ENCODE measurements around the gene CD180.
"Not testable (repeated sequence)": the region's sequence is repeated elsewhere in the genome, so short reads cannot be mapped to it uniquely, and the experiment has no call there.

Gene CD180

DNA sequence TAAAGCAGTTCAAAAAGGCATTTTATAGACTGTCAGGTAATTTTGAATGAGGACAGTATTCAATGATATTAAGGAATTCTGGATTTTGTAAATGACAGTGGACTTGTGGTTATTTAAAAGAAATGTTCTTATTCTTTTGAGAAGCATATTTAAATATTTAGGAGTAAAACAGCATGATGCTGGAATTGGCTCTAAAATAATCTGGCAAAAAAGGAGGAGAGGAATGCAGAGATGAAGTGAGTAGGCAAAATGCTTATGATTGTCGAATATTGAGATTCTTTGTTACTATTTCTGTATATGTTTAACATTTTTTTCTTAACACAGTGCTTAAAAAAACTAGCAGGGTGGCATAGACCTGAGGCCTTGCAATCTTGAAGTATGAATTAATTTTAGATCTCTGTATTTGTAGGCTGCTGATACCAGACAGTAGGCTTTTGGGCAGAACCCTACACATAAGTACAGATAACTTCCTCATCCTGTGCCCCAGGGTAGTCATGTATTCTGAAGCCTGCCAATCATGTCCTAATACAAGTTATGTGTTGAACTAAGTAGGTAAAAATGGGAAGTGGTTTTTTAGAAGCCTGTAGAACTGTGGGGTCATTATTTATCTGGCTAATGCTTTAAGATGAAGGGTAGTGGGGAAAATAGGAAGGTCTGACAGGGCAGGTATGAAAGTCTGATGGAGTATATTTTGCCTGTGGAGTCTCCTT lies 9.4 kb downstream of the CD180 start:
- DNase-seq: no peak

DNA sequence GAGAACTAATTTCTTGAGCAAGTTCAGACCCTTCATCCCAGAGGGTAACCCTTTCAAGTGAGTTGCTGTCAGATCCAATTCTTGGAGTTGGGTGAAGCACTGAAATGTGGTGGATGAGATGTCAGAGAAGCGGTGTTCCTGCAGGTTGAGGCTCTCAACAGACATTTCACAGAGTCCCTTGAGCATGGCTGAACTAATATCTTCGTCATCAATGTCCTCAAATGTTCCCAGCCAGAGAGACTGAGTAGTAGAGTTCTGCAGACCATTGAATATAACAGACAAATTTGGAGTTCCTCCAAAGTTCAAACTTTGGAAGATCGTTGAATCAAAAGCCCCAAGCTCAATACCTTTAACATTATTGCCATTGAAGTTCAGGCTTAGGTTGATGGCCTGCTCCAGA lies 12.7 kb downstream of the CD180 start:
- DNase-seq: no peak

DNA sequence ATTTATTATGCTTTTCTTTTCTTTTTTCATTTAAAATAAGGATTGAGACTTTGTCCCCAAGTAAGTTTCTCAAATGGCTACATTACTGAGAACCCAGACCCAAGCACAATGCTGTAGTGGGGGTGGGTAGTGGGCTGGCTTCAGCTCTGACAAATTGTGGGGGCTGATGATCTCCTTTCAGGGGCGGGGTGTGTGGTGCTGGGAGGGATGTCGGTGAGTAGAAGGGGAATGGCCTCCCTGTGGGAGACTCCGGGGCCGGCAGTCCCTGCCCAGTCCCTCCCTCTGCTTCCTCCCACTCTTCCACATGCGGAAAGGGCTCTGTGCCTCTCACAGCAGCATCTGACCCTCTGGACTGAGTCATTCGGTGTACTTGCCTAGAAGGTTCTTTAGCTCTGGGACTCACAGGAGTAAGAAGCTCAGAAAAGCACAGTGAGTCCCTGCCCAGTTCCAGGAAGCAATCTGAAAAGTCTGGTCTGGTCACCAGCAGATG lies 14.3 kb downstream of the CD180 start:
- peak in 1 of 2 donors; percentile 38 for DNase-seq

DNA sequence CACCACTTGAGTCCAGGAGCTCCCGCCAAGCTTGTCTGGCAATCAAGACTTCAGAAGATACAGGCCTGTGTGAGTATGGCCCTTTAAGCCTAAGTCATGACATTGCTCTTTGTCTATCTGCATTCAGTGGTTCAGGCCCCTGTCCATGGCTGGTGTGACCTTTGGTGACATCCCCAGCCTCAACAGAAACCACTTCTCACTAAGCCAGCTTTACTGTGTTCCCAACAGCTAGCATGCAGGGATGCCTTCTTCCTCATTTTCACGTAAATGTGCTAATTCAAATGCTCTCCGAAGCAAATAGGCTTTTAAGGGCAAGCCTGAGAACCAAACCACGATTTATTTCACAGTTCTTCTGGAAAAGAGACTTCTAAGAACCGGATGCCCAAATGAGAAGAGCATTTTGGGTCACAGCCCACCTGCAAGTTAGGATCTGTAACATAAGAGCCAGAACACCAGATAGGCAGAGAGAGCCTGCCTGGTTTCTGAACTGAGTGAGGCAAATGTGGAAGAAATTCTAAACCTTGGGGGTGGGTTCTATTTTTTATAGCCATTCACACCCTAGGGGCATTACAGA lies 14.9 kb downstream of the CD180 start:
- peak in 1 of 2 donors; percentile 42 for DNase-seq

DNA sequence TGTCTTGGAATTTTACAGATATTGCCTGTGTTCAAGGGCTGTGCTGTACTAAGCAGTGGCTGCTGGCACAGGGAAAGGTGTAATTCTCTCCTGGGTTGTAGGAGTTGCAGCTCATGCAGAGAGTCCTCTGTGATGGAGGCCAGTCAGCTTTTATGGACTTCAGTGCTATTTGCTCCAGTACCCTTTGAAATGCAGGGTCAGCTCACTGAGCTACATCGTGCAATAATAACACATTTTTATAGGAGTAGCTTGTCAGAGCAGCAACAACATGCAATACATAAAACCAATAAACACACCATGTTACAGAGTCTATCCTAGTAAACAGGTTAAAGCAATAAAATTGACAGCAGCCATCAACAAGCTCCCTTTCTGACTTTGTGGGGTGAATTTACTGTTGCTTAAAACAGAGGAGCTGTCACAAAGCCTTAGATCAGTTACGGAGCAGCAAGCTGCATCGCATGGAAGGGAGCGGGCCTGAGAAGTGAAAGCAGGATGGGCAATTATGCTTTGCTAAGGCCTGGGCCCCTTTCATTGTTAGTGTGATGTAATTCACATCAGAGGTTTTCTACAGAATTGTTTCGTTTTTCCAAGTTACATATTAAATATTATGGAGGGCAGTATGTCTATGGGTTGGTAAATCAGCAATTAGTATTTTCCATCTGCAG lies 16.8 kb downstream of the CD180 start:
- DNase-seq: no peak

DNA sequence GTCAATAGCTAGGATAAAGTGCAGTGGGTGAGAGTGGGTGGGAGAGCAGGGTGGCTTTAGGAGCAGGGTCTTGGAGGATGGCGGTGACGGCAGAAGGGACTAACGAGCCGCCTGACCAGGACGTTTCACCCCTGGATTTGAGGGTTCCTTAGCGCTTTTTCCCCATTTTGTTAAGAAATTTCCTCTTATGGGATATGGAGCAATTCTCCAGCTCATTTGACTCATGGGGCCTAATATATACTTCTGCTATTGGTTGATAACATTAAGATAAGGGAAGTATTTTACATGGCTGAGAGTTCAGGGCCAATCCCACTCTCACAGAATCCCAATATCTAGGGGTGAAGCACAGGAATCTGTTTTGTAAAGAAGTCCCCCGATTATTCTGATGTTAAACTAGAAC lies 17.6 kb downstream of the CD180 start:
- DNase-seq: no peak

DNA sequence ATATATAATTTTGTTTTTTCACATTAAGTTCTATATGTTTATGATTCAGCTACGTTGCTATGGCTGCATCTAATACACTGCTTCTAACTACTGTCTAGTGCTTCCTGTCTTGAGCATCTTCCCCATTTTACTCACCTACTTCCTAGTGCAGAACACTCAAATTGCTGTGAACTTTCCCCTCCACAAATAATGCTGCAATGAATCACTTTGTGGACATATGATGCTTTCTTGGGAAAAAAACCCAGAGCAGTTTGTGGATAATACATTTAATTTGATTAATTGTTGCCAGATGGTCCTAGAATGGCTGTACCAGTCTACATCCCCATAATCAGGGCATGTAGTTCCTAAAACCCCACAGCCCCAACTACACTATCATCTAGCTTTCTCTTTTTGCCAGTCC lies 18.5 kb downstream of the CD180 start:
- DNase-seq: no peak

DNA sequence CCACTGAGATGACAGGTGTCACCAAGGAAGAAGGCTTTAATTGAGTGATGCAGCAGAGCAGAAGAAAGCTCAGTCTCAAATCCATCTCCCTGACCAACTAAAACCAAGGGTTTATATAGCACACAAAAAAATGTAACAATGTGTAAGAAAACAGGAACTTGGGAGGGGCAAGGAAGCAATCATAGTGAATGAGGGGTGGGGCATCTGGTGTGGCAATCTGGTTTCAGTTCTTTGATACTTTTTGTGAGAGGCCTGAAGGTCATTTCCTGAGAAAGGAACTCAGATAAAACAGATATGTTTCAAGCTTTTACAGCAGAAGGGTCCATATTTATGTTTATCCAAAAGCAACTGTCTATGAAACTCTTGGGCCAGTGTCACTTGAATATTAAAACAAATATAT lies 19.7 kb downstream of the CD180 start:
- peak in 1 of 2 donors; percentile 36 for DNase-seq

DNA sequence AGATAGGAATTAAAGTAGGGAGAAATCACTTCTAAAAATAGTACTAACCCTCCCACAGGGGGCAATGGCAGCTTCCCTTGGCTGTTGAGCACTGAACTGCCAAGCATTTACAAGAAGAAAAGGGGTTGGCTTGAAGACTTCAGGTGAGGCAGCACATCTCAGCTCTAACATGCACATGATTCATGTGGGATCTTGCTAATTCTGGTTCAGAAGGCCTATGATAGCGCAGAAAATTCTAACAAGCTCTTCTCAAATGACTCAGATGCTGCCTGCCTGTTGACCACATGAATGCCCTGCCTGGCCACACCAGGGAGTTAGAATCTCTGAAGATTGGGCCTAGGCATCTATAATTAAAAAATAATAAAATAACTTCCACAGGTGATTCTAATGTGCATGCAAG lies 22.6 kb downstream of the CD180 start:
- no peak for DNase-seq

DNA sequence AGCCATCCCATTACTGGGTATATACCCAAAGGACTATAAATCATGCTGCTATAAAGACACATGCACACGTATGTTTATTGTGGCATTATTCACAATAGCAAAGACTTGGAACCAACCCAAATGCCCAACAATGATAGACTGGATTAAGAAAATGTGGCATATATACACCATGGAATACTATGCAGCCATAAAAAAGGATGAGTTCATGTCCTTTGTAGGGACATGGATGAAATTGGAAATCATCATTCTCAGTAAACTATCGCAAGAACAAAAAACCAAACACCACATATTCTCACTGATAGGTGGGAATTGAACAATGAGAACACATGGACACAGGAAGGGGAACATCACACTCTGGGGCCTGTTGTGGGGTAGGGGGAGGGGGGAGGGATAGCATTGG lies 23.2 kb downstream of the CD180 start:
- DNase-seq: not testable (repeated sequence)

DNA sequence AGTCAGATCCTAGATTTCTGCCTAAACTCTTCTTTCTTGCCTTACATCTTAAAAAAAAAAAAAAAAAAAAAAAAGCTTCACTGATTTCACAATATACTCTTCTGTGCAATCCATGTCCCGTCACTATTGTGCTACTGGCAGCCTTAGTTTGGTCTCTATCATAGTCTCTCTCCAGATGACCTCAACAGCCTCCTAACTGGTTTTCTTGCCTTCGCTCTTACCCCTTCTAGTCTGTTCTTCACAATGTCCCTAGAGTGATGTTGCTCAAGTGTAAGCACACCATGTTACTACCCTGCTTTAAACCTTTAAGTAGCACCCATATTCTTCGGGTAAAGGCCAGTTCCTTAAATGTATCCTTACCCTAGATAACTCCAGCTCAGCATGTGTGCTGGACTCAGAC lies 25.8 kb downstream of the CD180 start:
- no peak for DNase-seq

DNA sequence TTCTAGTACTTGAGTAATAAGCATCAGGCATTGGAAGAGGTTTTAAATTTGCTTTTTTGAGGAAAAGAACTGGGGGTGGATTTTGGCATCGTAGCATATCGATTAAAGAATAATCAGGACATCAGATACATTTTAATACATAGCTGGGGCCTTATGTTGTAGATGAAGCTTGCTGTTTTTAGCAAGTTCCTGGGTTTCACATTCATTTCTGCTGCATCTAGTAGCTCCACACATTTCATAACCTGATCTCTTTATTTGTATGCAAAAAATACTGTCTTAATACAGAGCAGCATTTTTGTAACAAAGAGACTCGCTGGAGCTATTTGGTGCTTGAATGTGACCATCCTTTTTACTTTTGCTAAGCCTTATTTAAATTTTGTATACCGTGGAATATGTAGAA lies 28.5 kb downstream of the CD180 start:
- DNase-seq: no peak

DNA sequence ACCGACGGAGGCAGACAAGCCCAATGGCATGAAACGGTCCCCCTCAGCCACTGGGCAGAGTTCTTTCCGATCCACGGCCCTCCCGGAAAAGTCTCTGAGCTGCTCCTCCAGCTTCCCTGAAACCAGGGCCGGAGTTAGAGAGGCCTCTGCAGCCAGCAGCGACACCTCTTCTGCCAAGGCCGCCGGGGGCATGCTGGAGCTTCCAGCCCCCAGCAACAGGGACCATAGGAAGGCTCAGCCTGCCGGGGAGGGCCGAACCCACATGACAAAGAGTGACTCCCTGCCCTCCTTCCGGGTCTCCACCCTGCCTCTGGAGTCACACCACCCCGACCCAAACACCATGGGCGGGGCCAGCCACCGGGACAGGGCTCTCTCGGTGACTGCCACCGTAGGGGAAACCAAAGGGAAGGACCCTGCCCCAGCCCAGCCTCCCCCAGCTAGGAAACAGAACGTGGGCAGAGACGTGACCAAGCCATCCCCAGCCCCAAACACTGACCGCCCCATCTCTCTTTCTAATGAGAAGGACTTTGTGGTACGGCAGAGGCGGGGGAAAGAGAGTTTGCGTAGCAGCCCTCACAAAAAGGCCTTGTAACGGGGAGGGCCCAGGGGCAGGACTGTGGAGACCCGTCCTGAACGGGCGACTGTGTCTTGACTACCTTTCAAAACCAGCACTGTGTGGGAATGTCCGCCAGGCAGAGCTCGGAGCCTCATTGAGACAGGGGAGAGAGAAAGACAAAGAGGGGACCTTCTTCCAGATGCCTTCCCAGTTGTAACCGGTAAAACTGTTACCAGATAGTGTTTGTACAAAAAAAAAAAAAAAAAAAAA lies 29.9 kb downstream of the CD180 start:
- peak; percentile 79 to 80 for DNase-seq

DNA sequence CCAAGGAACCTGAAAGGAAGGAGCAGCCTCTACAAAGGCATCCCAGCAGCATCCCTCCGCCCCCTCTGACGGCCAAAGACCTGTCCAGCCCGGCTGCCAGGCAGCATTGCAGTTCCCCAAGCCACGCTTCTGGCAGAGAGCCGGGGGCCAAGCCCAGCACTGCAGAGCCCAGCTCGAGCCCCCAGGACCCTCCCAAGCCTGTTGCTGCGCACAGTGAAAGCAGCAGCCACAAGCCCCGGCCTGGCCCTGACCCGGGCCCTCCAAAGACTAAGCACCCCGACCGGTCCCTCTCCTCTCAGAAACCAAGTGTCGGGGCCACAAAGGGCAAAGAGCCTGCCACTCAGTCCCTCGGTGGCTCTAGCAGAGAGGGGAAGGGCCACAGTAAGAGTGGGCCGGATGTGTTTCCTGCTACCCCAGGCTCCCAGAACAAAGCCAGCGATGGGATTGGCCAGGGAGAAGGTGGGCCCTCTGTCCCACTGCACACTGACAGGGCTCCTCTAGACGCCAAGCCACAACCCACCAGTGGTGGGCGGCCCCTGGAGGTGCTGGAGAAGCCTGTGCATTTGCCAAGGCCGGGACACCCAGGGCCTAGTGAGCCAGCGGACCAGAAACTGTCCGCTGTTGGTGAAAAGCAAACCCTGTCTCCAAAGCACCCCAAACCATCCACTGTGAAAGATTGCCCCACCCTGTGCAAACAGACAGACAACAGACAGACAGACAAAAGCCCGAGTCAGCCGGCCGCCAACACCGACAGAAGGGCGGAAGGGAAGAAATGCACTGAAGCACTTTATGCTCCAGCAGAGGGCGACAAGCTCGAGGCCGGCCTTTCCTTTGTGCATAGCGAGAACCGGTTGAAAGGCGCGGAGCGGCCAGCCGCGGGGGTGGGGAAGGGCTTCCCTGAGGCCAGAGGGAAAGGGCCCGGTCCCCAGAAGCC lies 30.8 kb downstream of the CD180 start:
- peak; percentile 83 to 85 for DNase-seq

DNA sequence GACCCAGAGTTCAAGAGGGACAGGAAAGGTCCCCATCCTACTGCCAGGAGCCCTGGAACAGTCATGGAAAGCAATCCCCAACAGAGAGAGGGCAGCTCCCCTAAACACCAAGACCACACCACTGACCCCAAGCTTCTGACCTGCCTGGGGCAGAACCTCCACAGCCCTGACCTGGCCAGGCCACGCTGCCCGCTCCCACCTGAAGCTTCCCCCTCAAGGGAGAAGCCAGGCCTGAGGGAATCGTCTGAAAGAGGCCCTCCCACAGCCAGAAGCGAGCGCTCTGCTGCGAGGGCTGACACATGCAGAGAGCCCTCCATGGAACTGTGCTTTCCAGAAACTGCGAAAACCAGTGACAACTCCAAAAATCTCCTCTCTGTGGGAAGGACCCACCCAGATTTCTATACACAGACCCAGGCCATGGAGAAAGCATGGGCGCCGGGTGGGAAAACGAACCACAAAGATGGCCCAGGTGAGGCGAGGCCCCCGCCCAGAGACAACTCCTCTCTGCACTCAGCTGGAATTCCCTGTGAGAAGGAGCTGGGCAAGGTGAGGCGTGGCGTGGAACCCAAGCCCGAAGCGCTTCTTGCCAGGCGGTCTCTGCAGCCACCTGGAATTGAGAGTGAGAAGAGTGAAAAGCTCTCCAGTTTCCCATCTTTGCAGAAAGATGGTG lies 31.6 kb downstream of the CD180 start:
- DNase-seq: no peak

DNA sequence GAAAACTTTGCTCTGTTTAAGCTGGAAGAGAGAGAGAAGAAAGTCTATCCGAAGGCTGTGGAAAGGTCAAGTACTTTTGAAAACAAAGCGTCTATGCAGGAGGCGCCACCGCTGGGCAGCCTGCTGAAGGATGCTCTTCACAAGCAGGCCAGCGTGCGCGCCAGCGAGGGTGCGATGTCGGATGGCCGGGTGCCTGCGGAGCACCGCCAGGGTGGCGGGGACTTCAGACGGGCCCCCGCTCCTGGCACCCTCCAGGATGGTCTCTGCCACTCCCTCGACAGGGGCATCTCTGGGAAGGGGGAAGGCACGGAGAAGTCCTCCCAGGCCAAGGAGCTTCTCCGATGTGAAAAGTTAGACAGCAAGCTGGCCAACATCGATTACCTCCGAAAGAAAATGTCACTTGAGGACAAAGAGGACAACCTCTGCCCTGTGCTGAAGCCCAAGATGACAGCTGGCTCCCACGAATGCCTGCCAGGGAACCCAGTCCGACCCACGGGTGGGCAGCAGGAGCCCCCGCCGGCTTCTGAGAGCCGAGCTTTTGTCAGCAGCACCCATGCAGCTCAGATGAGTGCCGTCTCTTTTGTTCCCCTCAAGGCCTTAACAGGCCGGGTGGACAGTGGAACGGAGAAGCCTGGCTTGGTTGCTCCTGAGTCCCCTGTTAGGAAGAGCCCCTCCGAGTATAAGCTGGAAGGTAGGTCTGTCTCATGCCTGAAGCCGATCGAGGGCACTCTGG lies 32.6 kb downstream of the CD180 start:
- DNase-seq: no peak

DNA sequence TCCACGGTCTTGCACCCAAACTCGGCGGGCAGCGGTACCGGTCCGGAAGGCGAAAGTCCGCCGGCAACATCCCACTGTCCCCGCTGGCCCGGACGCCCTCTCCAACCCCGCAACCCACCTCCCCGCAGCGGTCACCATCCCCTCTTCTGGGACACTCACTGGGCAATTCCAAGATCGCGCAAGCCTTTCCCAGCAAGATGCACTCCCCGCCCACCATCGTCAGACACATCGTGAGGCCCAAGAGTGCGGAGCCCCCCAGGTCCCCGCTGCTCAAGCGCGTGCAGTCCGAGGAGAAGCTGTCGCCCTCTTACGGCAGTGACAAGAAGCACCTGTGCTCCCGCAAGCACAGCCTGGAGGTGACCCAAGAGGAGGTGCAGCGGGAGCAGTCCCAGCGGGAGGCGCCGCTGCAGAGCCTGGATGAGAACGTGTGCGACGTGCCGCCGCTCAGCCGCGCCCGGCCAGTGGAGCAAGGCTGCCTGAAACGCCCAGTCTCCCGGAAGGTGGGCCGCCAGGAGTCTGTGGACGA lies 33.3 kb downstream of the CD180 start:
- no peak for DNase-seq

DNA sequence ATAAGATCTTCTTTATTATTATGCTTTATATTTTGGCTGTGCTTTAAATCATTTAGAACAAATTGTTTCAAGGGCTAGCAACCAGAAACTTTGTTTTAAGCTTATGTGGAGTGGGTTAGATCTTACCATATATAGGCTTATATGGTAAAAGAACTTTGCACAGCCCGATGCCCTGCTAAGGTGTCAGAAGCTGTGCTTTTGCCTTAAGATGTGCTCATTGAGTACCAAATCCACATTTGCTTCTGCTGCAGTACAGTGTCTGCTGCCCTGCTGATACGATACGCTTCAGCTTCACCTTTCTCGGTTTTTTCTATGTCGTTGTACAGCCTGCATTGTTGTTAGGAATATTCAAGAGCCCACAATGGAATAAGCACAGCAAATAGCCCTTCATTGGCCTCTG lies 34.8 kb downstream of the CD180 start:
- DNase-seq: no peak

DNA sequence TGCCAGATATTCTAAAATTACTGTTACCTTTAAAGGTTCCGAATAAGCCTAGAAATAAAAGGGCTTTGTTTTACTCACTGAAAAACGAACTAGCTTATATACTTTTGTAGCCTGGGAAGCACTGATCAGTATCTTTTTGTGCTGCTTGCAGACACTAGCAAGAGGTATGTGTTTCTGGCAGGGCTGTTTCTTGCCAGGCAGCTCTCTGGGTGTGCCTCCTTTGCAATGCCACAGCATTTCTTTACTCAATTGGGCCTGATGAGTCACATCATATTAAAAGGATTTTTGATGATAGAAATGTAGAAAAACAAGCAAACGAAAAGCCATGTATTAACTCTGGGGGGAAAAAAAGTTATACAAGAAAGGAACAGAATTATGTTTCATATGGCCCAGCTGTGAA lies 35.6 kb downstream of the CD180 start:
- peak; percentile 46 to 54 for DNase-seq

DNA sequence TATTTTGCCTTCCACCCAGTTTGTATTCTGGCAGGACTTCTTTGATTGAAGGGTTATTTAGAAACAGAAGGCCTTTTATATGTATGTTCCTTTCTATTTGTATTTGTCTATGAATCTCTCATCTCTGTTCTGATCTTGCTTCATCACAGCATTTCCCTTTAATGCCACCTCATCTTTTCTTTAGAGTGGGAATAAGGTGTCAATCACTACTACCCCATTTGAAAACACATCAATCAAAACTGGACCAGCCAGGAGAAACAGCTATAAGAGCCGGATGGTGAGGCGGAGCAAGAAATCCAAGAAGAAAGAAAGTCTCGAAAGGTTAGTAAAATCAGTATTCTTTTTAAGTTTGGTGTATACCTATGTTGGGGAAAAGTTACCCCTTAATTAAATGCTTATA lies 36.3 kb downstream of the CD180 start:
- DNase-seq: no peak
